DND-41 (cell line): Measurements from ENCODE around the gene CD244.

ENCODE experiments used
- CTCF ChIP-seq: IDR thresholded peaks from 2 replicates; pipeline ENCODE4 v1.5.1; 2012; ENCODE audit warnings: borderline replicate concordance, low read length, moderate library complexity, mild to moderate bottlenecking; ENCODE audit not compliant: poor library complexity, severe bottlenecking; ENCODE audit errors: extremely low read depth
- EZH2 ChIP-seq: IDR thresholded peaks from 3 replicates; pipeline ENCODE4 v1.6.1; 2012; ENCODE audit warnings: borderline replicate concordance, low read depth, mild to moderate bottlenecking, moderate library complexity, low read length, inconsistent platforms; ENCODE audit not compliant: severe bottlenecking

DNA sequence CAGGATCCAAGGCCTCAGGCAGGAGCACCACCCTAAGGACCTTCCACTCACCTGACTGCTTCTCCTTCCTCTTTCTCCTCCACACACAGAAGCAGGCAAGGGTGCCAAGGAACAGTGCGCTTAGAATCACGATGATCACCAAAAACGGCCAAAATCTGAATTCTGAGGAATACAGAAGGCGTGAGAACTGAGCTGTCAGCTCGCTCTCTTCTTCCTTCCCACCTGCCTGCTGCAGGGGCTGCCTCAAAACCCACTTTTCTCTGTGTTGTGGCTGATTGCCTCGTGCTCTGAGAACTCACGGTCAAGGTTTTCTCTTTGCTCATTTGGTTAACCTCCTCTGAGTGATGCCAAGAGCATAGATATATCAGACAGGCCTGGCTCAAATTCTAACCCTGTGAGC lies 23.8 kb downstream of the CD244 start:
- TF ChIP-seq CTCF, result no peak
- TF ChIP-seq EZH2, result no peak
